ENCODE results near the gene RPH3AL. TPM values are rescaled to one million over a fixed set of nuclear protein-coding genes. Genes with fewer than 3 reads are reported as not detected.

The RPH3AL gene
- polyA plus RNA-seq, 4 donors = 3.1 to 24.7 (median 18.1) TPM

DNA sequence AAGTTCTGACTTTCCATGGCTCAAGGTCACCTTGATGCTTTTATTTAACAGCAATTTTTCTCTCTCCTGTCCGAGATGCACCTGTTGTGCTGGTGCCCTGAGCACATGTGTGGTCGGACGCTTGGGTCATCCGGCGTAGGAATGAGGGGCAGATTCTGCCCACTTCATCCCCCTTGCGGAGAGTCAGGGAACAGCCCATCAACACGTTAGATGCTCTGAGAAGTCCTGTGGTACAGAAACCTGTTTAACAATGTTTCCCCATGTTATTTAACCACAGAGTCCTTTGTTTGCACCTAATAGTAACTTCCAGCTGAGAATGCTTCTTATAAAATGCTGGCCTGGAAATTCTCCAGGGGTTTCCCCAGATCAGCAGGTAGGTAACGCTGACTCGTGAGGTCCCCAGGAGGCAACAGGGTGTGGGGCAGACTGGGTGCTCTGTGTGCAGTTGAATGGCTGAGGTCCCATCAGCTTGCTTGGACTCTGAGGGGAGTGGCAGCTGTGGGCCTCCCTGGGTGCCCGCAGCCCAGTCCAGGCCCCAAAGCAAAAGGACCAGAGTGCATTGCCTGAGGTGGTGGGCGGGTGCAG lies 189.0 kb downstream of the RPH3AL start:
- DNase-seq (ENCODE audit: low read depth in 4 of 4, low spot score in 3 of 4) = no peak

- no peak for DNase-seq (ENCODE audit: low read depth in 4 of 4, low spot score in 3 of 4)
These were observed 189.9 kb downstream of the RPH3AL start for GRCh38 chr17:162689-163088.

Other genes starting within 250 kb of the RPH3AL start
- gene SCGB1C2, start 215.2 kb downstream of the RPH3AL start, polyA plus RNA-seq (ENCODE audit: insufficient read length in 4 of 4) = 1 to 10 TPM in 3 of 4 donors, not detected in 1; 1.8 to 2.5 (median 2.0) TPM
- 10 to 100 TPM in 3 of 4 donors, 1 to 10 TPM in 1; 5.6 to 89.6 (median 68.5) TPM for gene DOC2B, start 171.2 kb downstream of the RPH3AL start, polyA plus RNA-seq (ENCODE audit: insufficient read length in 4 of 4)
- gene RFLNB, start 93.1 kb upstream of the RPH3AL start, polyA plus RNA-seq (ENCODE audit: insufficient read length in 4 of 4) = 10 to 100 TPM; 22.5 to 39.5 (median 28.5) TPM

Measured in left renal pelvis (tissue), 4 donors.